Panc1 (cell line): Measurements from ENCODE around the gene TBX19. TPM values are rescaled to one million over a fixed set of nuclear protein-coding genes. Genes with fewer than 3 reads are reported as not detected.

Experiments
- ATAC-seq: fragments of 200-7000 bp; cut with Tn5 transposase; 2 replicates; pipeline ENCODE4 v1.9.1; 2020; ENCODE audit warnings: mild to moderate bottlenecking, moderate library complexity
- BruUV-seq: library from RNA; stranded (reverse); fragments of 400-500 nt; replicated peaks from 2 replicates; lab custom pipeline; 2021; lab: Mats Ljungman, UMichigan
- CTCF ChIA-PET: fragments of 300-600 bp; sonication (Branson Sonifier 250); formaldehyde crosslinking; loops from one replicate; lab custom pipeline; 2022; ENCODE audit warnings: antibody characterized with exemption; lab: Charles Lee
- POLR2A ChIA-PET: fragments of 300-600 bp; sonication (Branson Sonifier 250); formaldehyde crosslinking; loops from one replicate; lab custom pipeline; 2022; ENCODE audit warnings: antibody characterized with exemption; lab: Charles Lee
- DNase-seq: peaks from one replicate; pipeline ENCODE4 v3.0.0-alpha.2; 2010; ENCODE audit warnings: low read depth, low spot score
- H3K27ac ChIP-seq: 2 replicates; pipeline ENCODE4 v1.5.1; 2011; ENCODE audit warnings: mild to moderate bottlenecking, low read length, inconsistent platforms
- H3K27me3 ChIP-seq: fragments of 200-500 bp; sonication (Bioruptor generic); 2 replicates; pipeline ENCODE4 v1.6.0; 2014; ENCODE audit warnings: low read length, inconsistent platforms; ENCODE audit not compliant: control insufficient read depth, insufficient read depth
- H3K36me3 ChIP-seq: fragments of 200-500 bp; sonication (Bioruptor generic); 2 replicates; pipeline ENCODE4 v1.5.1; 2014; ENCODE audit warnings: inconsistent platforms, mild to moderate bottlenecking, low read length, moderate library complexity; ENCODE audit not compliant: control insufficient read depth, insufficient read depth
- H3K4me1 ChIP-seq: 2 replicates; pipeline ENCODE4 v1.5.1; 2011; ENCODE audit warnings: inconsistent platforms, mild to moderate bottlenecking, low read length, moderate library complexity; ENCODE audit not compliant: control insufficient read depth, insufficient read depth
- H3K4me3 ChIP-seq, 2 experiments: 2 replicates each; pipeline ENCODE4 v1.5.1; 2011 to 2012; ENCODE audit warnings: low read depth in 2 of 2, low read length in 2 of 2, mild to moderate bottlenecking in 2 of 2, inconsistent platforms in 1 of 2, moderate library complexity in 1 of 2
- H3K9me3 ChIP-seq: fragments of 200-500 bp; sonication (Bioruptor generic); 2 replicates; pipeline ENCODE4 v1.5.1; 2014; ENCODE audit warnings: low read depth, mild to moderate bottlenecking, inconsistent platforms, low read length, moderate library complexity; ENCODE audit not compliant: control insufficient read depth, insufficient read depth
- POLR2AphosphoS5 ChIP-seq: IDR thresholded peaks from 2 replicates; pipeline ENCODE4 v1.6.1; 2012; ENCODE audit warnings: mild to moderate bottlenecking, low read depth, low read length, moderate library complexity
- REST ChIP-seq, 2 experiments: IDR thresholded peaks; 2 replicates each; pipeline ENCODE4 v1.6.1; 2011 to 2012; ENCODE audit warnings: low read depth in 2 of 2, control low read depth in 1 of 2, low read length in 1 of 2, mild to moderate bottlenecking in 1 of 2, moderate library complexity in 1 of 2; ENCODE audit not compliant: insufficient read depth in 1 of 2
- SIN3A ChIP-seq: IDR thresholded peaks from 2 replicates; pipeline ENCODE4 v1.6.1; 2012; ENCODE audit warnings: low read depth, mild to moderate bottlenecking, low read length, moderate library complexity, borderline replicate concordance; ENCODE audit not compliant: insufficient read depth
- TCF7L2 ChIP-seq: IDR thresholded peaks from 2 replicates; pipeline ENCODE4 v1.6.1; 2011; ENCODE audit warnings: mild to moderate bottlenecking, low read depth, low read length, inconsistent platforms
- in situ Hi-C: cut with HindIII; loops from 2 replicates; pipeline ENCODE4 v1.10.0; 2016; ENCODE audit warnings: low sequenced_read_pairs, low pct_unique_long_range_greater_than_20kb
- intact Hi-C: fragments of 100-400 bp; cut with micrococcal nuclease; formaldehyde crosslinking; loops from one replicate; pipeline ENCODE4 v1.10.0; 2022; ENCODE audit not compliant: unreplicated experiment
- total RNA-seq: library from RNA; stranded (reverse); gene quantifications from one replicate; pipeline ENCODE4 v1.2.1, GENCODE V29; 2021; ENCODE audit not compliant: unreplicated experiment
- TF ChIP-seq, protein P1 (sequence below): fragments of 450-650 bp; IDR thresholded peaks from 2 replicates; pipeline ENCODE4 v1.5.1; 2017; ENCODE audit warnings: mild to moderate bottlenecking

Gene TBX19
- total RNA-seq, 1 experiment from 2014 or later: 2.2 TPM

DNA sequence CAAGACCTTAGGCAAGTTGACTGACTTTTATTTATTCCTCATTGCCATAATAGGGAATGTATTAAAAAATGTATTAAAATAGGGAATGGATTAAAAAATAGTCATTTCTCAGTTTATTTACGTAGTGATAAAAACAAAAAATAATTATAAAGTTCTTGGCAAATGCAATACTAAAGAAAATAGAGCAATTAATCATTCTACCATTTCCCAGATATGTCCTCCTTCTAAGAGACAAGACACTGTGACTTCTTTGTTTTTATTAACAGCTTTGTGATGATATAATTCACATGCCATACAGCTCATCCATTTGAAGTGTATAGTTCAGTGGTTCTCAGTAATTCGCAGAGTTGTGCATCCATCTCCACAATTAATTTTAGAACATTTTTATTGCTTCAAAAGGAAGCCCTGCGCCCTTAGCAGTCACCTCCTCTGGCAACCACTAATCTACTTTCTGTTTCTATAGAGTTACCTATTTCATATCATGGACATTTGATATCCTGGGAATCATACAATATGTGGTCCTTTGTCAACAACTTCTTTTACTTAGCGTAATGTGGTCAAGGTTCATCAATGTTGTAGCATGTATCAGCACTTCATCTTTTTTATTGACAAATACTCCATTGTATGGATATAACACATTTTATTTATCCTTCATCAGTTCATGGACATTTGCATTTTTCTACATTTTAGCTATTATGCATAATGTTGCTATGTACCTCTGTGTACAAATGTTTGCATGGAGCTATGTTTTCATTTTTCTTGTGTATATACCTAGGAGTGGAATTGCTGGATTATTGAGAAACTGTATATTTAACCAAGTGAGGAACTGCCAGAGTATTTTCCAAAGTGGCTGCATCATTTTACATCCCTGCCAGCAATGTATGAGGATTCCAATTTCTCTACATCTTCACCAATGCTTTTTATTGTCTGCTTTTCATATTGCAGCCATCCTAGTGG, 5.6 kb downstream of the TBX19 start:
- Histone ChIP-seq H3K4me1 (no peaks in the 10 kb centered on the region; the same call in 1 of the 2 replicates), H3K27me3 (no peaks in the 10 kb centered on the region), H3K27ac (no peak overlapping the region), H3K36me3 (no peaks in the 10 kb centered on the region), H3K4me3 (no peak overlapping the region), H3K9me3 (no peaks in the 10 kb centered on the region)
- in situ Hi-C loops (no loop called here), intact Hi-C loops (no loop called here)
- POLR2A ChIA-PET: no interaction called here
- DNase-seq (no peak), ATAC-seq (no peak)
- no TSS peak for BruUV-seq
- no peak for TF ChIP-seq SIN3A
- no peak for TF ChIP-seq TCF7L2
- TF ChIP-seq, protein P1, sequence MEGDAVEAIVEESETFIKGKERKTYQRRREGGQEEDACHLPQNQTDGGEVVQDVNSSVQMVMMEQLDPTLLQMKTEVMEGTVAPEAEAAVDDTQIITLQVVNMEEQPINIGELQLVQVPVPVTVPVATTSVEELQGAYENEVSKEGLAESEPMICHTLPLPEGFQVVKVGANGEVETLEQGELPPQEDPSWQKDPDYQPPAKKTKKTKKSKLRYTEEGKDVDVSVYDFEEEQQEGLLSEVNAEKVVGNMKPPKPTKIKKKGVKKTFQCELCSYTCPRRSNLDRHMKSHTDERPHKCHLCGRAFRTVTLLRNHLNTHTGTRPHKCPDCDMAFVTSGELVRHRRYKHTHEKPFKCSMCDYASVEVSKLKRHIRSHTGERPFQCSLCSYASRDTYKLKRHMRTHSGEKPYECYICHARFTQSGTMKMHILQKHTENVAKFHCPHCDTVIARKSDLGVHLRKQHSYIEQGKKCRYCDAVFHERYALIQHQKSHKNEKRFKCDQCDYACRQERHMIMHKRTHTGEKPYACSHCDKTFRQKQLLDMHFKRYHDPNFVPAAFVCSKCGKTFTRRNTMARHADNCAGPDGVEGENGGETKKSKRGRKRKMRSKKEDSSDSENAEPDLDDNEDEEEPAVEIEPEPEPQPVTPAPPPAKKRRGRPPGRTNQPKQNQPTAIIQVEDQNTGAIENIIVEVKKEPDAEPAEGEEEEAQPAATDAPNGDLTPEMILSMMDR: no peak
- no peak for TF ChIP-seq REST (IDR thresholded peaks at IDR 0.05; ENCODE audit: insufficient read depth in 1 of 2, low read depth in 2 of 2, low read length in 1 of 2)
- TF ChIP-seq POLR2AphosphoS5: no peak
- CTCF ChIA-PET: no interaction called here

DNA sequence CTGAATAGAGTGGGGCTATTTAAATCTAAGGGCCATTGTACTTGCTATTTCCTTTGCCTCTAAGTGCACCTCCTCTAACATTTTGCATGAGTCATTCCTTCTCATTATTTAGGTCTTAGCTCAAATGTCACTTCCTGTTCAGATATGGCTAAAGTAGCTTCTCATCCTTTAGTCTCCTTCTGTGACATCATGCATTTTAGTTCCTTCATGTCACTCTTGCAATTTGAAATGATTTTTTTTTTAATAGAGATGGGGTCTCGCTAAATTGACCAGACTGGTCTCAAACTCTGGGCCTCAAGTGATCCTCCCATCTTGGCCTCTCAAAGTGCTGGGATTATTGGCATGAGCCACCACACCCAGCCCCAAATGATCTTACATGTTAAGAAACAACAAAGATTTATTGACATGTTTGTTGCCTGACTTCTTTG, 6.6 kb downstream of the TBX19 start:
- no TSS peak for BruUV-seq
- in situ Hi-C loops: no loop called here
- no peaks in the 10 kb centered on the region for H3K36me3 ChIP-seq
- intact Hi-C loops: no loop called here
- H3K4me1 ChIP-seq: no peaks in the 10 kb centered on the region; the same call in 1 of the 2 replicates
- H3K27ac ChIP-seq: no peak overlapping the region
- H3K4me3 ChIP-seq: no peak overlapping the region
- POLR2A ChIA-PET: no interaction called here
- no peak for ATAC-seq
- DNase-seq: no peak
- CTCF ChIA-PET: no interaction called here
- H3K9me3 ChIP-seq: no peaks in the 10 kb centered on the region
- TF ChIP-seq POLR2AphosphoS5 (no peak), REST (IDR thresholded peaks at IDR 0.05; ENCODE audit: insufficient read depth in 1 of 2, low read depth in 2 of 2, low read length in 1 of 2) (no peak), TCF7L2 (no peak), SIN3A (no peak)
- TF ChIP-seq, protein P1: no peak
- H3K27me3 ChIP-seq: no peaks in the 10 kb centered on the region
